Ovary (tissue), 9 donors: ENCODE results near the gene STAMBPL1. TPM values are rescaled to one million over a fixed set of nuclear protein-coding genes. Genes with fewer than 3 reads are reported as not detected.

Source experiments
- DNase-seq, 5 donors: peaks; one replicate each; pipeline ENCODE4 v3.0.0-alpha.2; 2019 to 2020
- H3K27ac ChIP-seq, 2 donors: fragments of 200-600 bp; one replicate each; pipeline versions ENCODE4 v1.5.1 to v1.8.0; 2019 to 2022
- H3K27me3 ChIP-seq: fragments of 200-600 bp; one replicate; pipeline ENCODE4 v1.8.0; 2022
- H3K36me3 ChIP-seq: fragments of 200-600 bp; sonication (generic); one replicate; pipeline ENCODE4 v1.5.1; 2019
- H3K4me1 ChIP-seq: one replicate; pipeline ENCODE4 v1.8.1; 2013; ENCODE audit warnings: mild to moderate bottlenecking, moderate library complexity; ENCODE audit not compliant: insufficient read depth
- H3K4me3 ChIP-seq: fragments of 200-600 bp; sonication (generic); one replicate; pipeline ENCODE4 v1.5.1; 2017
- H3K9me3 ChIP-seq, 2 donors: fragments of 200-600 bp in 1 of 2; sonication (generic) in 1 of 2; one replicate each; pipeline versions ENCODE4 v1.5.1 to v1.8.1; 2013 to 2019; ENCODE audit warnings: mild to moderate bottlenecking in 1 of 2, moderate library complexity in 1 of 2
- EP300 ChIP-seq: sonication (generic); formaldehyde crosslinking; IDR thresholded peaks from one replicate; pipeline ENCODE4 v1.6.1; 2017; ENCODE audit warnings: antibody characterized with exemption
- POLR2A ChIP-seq: fragments of 450-650 bp; IDR thresholded peaks from one replicate; pipeline ENCODE4 v1.6.1; 2017; ENCODE audit warnings: antibody characterized with exemption, mild to moderate bottlenecking, moderate library complexity
- WGBS, 3 donors: extraction: QIAGEN DNeasy Blood & Tissue Kit in 1 of 3; methylation state at CpG; one replicate each; pipeline versions ENCODE4 v1.1.5 to v1.1.7; 2013 to 2017; 5-methylcytosine and 5-hydroxymethylcytosine counted together
- intact Hi-C, 4 donors: fragments of 100-400 bp; cut with DNase I; formaldehyde crosslinking; loops; one replicate each; pipeline versions ENCODE4 v1.11.0 to v1.15.1; 2022 to 2023
- polyA plus RNA-seq, 2 donors: library from polyadenylated mRNA; stranded (reverse); fragments of 200-250 nt in 1 of 2; fragments of 350-450 nt in 1 of 2; fragmentation: Illumina TruSeq in 1 of 2; extraction: RNeasy Lipid Tissue Mini Kit (QIAGEN cat#74804) in 1 of 2; gene quantifications; one replicate each; pipeline ENCODE4 v1.2.3, GENCODE V29; 2013 to 2014
- total RNA-seq, 7 donors: library from RNA; depleted of rRNA in 2 of 7; stranded (reverse); fragments of >200 nt in 2 of 7; fragmentation: NEBNext Ultra II Directional in 3 of 7; extraction: Animal tissue kit (Norgen Biotek cat#: 25700) in 3 of 7; gene quantifications; one replicate each; pipeline versions ENCODE4 v1.1.0 to v1.2.4, GENCODE V29; 2016 to 2023
- TF ChIP-seq, protein P1 (sequence below), 3 donors: fragments of 450-650 bp in 2 of 3; fragments of 200-600 bp in 1 of 3; IDR thresholded peaks; one replicate each; pipeline versions ENCODE4 v1.5.1 to v1.8.0; 2016 to 2022; ENCODE audit warnings: antibody characterized with exemption in 3 of 3, mild to moderate bottlenecking in 1 of 3
- donor health status: DM: no; HTN: no; CAD: no; lungs with moderate emphysema.
- donor health status: DM: no; HTN: no; CAD: no.
- donor health status: Bipolar disorder and iron deficiency.
- donor health status: DM: yes; HTN: yes; CAD: no.
- donor health status: DM: no; HTN: no; CAD: no.
- donor health status: DM: yes; HTN: yes; CAD: no.

STAMBPL1 gene
- total and polyA plus RNA-seq, 9 donors = 7.9 to 39.6 (median 14.4) TPM

DNA sequence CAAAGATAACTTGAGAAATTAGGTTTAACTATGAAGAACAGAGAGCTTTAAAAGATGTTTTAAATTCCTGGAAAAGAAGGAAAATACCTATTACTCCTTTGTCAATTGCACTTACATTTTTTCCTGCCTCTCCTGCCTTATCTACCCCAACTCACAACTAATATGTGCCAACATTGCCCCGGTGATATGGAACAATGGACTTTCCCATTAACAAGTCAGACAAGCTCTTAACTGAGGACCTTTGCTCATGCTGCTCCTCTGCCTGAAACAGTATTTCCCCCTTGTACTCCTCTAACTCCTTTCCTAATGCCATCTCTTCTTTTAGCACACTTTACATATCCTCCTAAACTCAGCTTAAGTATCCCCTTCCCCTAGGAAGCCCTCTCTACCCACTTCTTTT is 77.3 kb downstream of the STAMBPL1 start:
- no peaks in the 10 kb centered on the region for H3K9me3 ChIP-seq
- WGBS, 3 donors = 79 to 94% (median 91%) methylated on average over 1 of the region's 1 CpG

DNA sequence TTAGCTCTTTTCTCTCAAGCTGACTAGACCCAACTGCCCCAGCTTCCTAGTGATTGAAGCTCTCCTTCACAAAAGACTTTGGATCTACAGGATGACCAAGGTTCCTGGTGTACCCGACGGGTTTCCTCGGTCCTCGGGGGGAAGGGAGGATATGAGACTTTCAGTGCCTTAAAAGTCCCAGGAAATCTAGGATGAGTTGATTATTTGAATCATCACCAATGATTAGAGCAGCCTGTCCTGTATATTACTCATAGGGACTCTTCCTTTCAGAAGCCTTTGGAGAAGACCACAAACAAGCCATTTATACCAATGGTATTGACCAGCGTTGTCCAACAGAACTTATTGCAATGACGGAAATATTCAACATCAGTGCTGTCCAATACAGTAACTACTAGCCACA is 78.7 kb downstream of the STAMBPL1 start:
- intact Hi-C loops = no loop called here
- peaks cover 6% of the 10 kb centered on the region for H3K4me1 ChIP-seq
- no peaks in the 10 kb centered on the region for H3K36me3 ChIP-seq
- H3K27ac ChIP-seq = no peak overlapping the region
- H3K9me3 ChIP-seq = no peaks in the 10 kb centered on the region
- WGBS, 3 donors = 97 to 98% (median 98%) methylated on average over 6 of the region's 6 CpGs
- H3K27me3 ChIP-seq = no peaks in the 10 kb centered on the region
- H3K4me3 ChIP-seq = no peak overlapping the region
- DNase-seq = no peak
- TF ChIP-seq, protein P1, sequence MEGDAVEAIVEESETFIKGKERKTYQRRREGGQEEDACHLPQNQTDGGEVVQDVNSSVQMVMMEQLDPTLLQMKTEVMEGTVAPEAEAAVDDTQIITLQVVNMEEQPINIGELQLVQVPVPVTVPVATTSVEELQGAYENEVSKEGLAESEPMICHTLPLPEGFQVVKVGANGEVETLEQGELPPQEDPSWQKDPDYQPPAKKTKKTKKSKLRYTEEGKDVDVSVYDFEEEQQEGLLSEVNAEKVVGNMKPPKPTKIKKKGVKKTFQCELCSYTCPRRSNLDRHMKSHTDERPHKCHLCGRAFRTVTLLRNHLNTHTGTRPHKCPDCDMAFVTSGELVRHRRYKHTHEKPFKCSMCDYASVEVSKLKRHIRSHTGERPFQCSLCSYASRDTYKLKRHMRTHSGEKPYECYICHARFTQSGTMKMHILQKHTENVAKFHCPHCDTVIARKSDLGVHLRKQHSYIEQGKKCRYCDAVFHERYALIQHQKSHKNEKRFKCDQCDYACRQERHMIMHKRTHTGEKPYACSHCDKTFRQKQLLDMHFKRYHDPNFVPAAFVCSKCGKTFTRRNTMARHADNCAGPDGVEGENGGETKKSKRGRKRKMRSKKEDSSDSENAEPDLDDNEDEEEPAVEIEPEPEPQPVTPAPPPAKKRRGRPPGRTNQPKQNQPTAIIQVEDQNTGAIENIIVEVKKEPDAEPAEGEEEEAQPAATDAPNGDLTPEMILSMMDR (IDR thresholded peaks at IDR 0.05) = no peak
- no peak for TF ChIP-seq EP300
- TF ChIP-seq POLR2A = no peak

More for the DNA sequence above, 77.3 kb downstream of the STAMBPL1 start:
- H3K27ac ChIP-seq = no peak overlapping the region
- no peak for DNase-seq
- peaks cover 8% of the 10 kb centered on the region for H3K4me1 ChIP-seq
- intact Hi-C loops = no loop called here
- no peaks in the 10 kb centered on the region for H3K27me3 ChIP-seq
- TF ChIP-seq POLR2A = no peak
- TF ChIP-seq EP300 = no peak
- TF ChIP-seq, protein P1 (IDR thresholded peaks at IDR 0.05) = no peak
- H3K4me3 ChIP-seq = no peak overlapping the region
- no peaks in the 10 kb centered on the region for H3K36me3 ChIP-seq

DNA sequence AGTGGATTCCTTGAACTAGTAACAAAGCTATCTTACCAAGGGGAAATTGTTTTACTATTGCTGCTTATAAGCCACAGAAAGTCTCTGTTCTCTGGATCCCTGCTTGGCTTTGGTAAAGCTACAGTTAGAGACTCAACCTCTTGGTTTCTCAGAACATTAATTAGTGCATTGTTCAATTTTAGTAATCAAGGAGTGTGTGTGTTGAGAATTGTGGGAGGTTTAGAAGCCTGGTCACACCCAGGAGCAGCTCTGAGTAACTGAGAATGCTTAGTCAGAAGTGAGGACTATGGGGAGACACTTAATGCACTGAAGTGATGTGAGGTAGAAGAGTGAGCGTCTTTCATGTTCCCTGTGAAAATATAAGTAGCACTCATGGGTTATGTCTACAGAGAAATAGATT is 80.8 kb downstream of the STAMBPL1 start:
- WGBS, 3 donors = 98 to 100% (median 98%) methylated on average over 1 of the region's 1 CpG
- no peaks in the 10 kb centered on the region for H3K27me3 ChIP-seq
- DNase-seq = no peak
- no peak overlapping the region for H3K27ac ChIP-seq
- intact Hi-C loops = no loop called here
- H3K36me3 ChIP-seq = no peaks in the 10 kb centered on the region
- TF ChIP-seq, protein P1 (IDR thresholded peaks at IDR 0.05) = no peak
- TF ChIP-seq POLR2A = no peak
- no peak for TF ChIP-seq EP300
- H3K9me3 ChIP-seq = no peaks in the 10 kb centered on the region
- H3K4me3 ChIP-seq = no peak overlapping the region
- H3K4me1 ChIP-seq = peaks cover 4% of the 10 kb centered on the region

DNA sequence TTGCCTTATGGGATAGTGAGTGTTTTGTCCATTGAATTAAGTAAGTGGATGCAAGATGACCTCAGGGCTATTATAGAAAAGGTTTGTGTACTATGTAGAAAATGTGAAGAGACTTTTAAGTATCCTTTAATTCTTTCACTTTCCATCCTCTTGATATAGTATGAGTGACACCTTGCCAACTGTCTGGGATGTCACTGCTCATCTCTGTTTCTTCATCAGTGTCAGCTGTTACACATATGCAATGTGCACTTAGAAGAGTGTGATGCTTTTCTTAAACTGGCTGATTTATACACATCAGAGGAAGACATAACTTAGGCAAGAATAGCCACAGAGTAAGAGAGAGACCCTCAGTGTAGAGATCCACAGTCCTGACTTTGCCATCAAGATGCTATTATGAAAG is 81.2 kb downstream of the STAMBPL1 start:
- H3K9me3 ChIP-seq = no peaks in the 10 kb centered on the region

More for the DNA sequence above, 81.2 kb downstream of the STAMBPL1 start:
- intact Hi-C loops = no loop called here
- no peak for TF ChIP-seq EP300
- TF ChIP-seq POLR2A = no peak
- TF ChIP-seq, protein P1 (IDR thresholded peaks at IDR 0.05) = no peak
- Histone ChIP-seq H3K27ac (no peak overlapping the region), H3K4me1 (peaks cover 6% of the 10 kb centered on the region), H3K4me3 (no peak overlapping the region), H3K27me3 (no peaks in the 10 kb centered on the region), H3K36me3 (no peaks in the 10 kb centered on the region)
- DNase-seq = no peak
